Mononuclear cell (primary cell): ENCODE measurements around the gene SIKE1. TPM values are rescaled to one million over a fixed set of nuclear protein-coding genes. Genes with fewer than 3 reads are reported as not detected.
"Not testable (repeated sequence)": the region's sequence is repeated elsewhere in the genome, so short reads cannot be mapped to it uniquely, and the experiment has no call there.

Experiments
- H3K27me3 ChIP-seq: 2 replicates; pipeline ENCODE4 v1.6.0; 2011; ENCODE audit warnings: low read length, control low read depth; ENCODE audit not compliant: insufficient read depth
- H3K4me1 ChIP-seq: 2 replicates; pipeline ENCODE4 v1.5.1; 2011; ENCODE audit warnings: mild to moderate bottlenecking, low read length, control low read depth; ENCODE audit not compliant: insufficient read depth
- H3K4me3 ChIP-seq: 2 replicates; pipeline ENCODE4 v1.5.1; 2011; ENCODE audit warnings: mild to moderate bottlenecking, low read length, moderate library complexity
- H3K9me3 ChIP-seq: 2 replicates; pipeline ENCODE4 v1.5.1; 2011; ENCODE audit warnings: low read depth, mild to moderate bottlenecking, control low read depth, low read length
- total RNA-seq: library from RNA; depleted of rRNA; stranded (reverse); fragments of >200 nt; gene quantifications from one replicate; pipeline ENCODE4 v1.2.3, GENCODE V29; 2012

The SIKE1 gene
- 38.6 TPM for total RNA-seq

GRCh38 chr1:114780344-114781226 lies at the start of gene SIKE1:
TSS of gene SIKE1 (minus strand) at chr1:114780685. CDS start at chr1:114780607, 78 bp downstream.
- Histone ChIP-seq H3K4me1 (peaks cover 7% of the 10 kb centered on the region), H3K9me3 (no peaks in the 10 kb centered on the region), H3K4me3 (peak within 1 kb of the TSS; percentile 90), H3K27me3 (no peaks in the 10 kb centered on the region)

DNA sequence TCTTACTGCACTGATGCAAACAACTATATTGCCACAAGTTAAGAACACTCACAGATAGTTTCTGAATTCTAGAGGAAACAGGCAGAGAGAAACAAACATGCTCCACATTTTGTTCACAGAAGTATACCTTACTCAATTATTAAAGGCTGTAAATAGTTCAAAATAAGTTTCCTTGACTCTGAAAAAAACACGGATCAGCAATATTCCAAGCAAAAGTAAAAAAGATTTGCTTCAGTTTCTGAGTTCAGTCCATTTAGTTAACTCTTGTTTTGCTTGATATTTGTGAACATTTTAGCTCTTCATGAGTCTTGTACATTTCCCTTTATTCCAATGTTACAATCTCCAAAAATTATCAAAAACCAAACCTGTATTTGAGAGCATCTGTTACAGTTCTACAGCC lies 49.6 kb upstream of the SIKE1 start:
- H3K4me3 ChIP-seq, H3K4me1 ChIP-seq, H3K9me3 ChIP-seq, H3K27me3 ChIP-seq: not testable (repeated sequence)

DNA sequence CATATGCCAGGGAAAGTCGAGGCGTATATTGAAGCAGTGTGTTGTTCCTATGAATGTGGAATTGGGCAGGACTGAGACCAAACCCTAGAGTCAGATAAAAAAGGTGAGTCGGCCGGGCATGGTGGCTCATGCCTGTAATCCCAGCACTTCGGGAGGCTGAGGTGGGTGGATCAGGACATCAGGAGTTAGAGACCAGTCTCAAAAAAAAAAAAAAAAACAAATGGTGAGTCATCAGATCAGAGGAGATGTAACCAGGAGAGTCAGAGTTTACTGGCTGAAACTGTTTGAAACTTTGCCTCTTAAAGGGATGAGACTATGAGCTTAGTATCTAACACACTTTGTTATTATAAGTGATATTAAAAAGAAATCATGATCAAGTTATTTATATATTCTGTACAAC lies 47.8 kb upstream of the SIKE1 start:
- no peaks in the 10 kb centered on the region for H3K9me3 ChIP-seq
- H3K4me1 ChIP-seq, result no peaks in the 10 kb centered on the region
- H3K4me3 ChIP-seq, result no peak overlapping the region
- peaks cover 2% of the 10 kb centered on the region for H3K27me3 ChIP-seq

DNA sequence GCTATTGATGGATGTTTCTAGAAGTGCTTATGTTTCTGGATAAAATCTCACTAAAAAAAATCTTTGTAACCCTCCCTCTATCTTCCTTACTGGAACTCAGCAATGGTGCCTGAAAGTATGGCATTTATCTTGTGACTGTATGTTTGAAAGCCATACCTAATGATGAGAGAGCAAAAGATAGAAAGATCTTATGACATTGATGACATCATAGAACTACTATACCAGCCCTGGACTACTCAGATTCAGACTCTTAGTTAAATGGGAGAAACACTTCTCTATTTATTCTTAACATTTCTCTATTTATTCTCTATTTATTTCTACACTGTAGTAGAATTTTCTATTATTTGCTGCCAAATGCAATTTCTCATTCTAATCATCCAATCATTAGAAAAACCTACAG lies 41.5 kb upstream of the SIKE1 start:
- H3K27me3 ChIP-seq, result peaks cover 5% of the 10 kb centered on the region
- H3K4me3 ChIP-seq, result no peak overlapping the region
- peaks cover 8% of the 10 kb centered on the region for H3K9me3 ChIP-seq
- H3K4me1 ChIP-seq, result no peaks in the 10 kb centered on the region

DNA sequence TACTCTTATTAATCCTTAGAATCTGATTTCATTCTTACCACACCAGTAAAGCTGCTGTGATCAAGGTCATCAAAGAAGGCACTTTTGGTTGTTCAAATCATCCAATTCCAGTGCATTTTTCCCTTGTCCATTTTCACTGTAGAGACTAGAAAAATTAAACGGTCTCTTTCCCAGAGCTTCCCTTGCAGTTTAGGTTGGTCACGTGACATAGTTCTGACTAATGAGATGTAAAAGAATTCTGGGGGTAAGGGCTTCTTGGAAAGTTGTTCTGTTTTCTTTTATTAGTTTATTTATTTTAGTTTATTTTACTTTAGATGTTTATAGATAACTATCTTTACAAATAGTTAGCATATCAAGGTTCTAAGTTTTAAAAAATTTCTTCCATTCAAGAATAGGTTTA lies 39.9 kb upstream of the SIKE1 start:
- H3K9me3 ChIP-seq, result peaks cover 8% of the 10 kb centered on the region
- H3K4me1 ChIP-seq, result no peaks in the 10 kb centered on the region
- no peak overlapping the region for H3K4me3 ChIP-seq
- H3K27me3 ChIP-seq, result peaks cover 2% of the 10 kb centered on the region

- Histone ChIP-seq H3K27me3 (peaks cover 2% of the 10 kb centered on the region), H3K4me3 (no peak overlapping the region), H3K4me1 (no peaks in the 10 kb centered on the region), H3K9me3 (peaks cover 8% of the 10 kb centered on the region)
Measured at GRCh38 chr1:114819869-114820268, 39.4 kb upstream of the SIKE1 start.

- H3K9me3 ChIP-seq, H3K27me3 ChIP-seq, H3K4me1 ChIP-seq, H3K4me3 ChIP-seq: not testable (repeated sequence)
Measured at GRCh38 chr1:114804449-114804848, 24.0 kb upstream of the SIKE1 start.

DNA sequence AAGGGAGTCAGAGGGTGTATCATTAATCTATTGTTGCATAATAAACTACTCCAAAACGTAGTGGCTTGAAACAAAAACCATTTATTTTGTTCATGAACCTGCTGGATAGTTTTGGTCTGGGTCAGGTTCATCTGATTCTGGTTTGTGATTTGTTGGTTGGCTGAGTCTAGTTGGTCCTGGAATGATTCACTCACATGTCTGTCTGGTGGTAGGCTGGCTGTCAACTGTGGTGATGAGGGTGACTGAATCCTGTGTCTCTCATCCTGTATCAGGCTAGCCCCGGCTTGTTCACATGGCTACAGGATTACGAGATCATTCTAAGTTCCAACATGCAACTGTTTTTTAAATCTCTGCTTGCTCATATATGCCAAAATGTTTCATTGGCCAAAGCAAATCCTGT lies 22.5 kb upstream of the SIKE1 start:
- Histone ChIP-seq H3K4me1 (no peaks in the 10 kb centered on the region), H3K27me3 (no peaks in the 10 kb centered on the region), H3K4me3 (no peak overlapping the region), H3K9me3 (no peaks in the 10 kb centered on the region)

- Histone ChIP-seq H3K4me3 (no peak overlapping the region), H3K4me1 (no peaks in the 10 kb centered on the region), H3K27me3 (peaks cover 4% of the 10 kb centered on the region), H3K9me3 (no peaks in the 10 kb centered on the region)
Measured at GRCh38 chr1:114794038-114794437, 13.6 kb upstream of the SIKE1 start.

DNA sequence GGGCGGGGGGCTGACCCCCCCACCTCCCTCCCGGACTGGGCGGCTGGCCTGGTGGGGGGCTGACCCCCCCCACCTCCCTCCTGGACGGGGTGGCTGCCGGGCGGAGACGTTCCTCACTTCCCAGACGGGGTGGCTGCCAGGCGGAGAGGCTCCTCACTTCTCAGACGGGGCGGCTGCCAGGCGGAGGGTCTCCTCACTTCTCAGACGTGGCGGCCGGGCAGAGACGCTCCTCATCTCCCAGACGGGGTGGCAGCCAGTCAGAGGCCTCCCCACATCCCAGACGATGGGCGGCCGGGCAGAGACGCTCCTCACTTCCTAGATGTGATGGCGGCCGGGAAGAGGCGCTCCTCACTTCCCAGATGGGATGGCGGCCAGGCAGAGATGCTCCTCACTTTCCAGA lies 10.1 kb upstream of the SIKE1 start:
- H3K9me3 ChIP-seq, H3K27me3 ChIP-seq, H3K4me3 ChIP-seq, H3K4me1 ChIP-seq: not testable (repeated sequence)

- not testable (repeated sequence) for H3K9me3 ChIP-seq, H3K4me1 ChIP-seq, H3K27me3 ChIP-seq, H3K4me3 ChIP-seq
Measured at GRCh38 chr1:114786440-114786839, 6.0 kb upstream of the SIKE1 start.

- peaks cover 7% of the 10 kb centered on the region for H3K4me1 ChIP-seq
- H3K27me3 ChIP-seq, result peaks cover 3% of the 10 kb centered on the region
- H3K4me3 ChIP-seq, result no peak overlapping the region
- H3K9me3 ChIP-seq, result no peaks in the 10 kb centered on the region
Measured at GRCh38 chr1:114782476-114782875, 2.0 kb upstream of the SIKE1 start.

DNA sequence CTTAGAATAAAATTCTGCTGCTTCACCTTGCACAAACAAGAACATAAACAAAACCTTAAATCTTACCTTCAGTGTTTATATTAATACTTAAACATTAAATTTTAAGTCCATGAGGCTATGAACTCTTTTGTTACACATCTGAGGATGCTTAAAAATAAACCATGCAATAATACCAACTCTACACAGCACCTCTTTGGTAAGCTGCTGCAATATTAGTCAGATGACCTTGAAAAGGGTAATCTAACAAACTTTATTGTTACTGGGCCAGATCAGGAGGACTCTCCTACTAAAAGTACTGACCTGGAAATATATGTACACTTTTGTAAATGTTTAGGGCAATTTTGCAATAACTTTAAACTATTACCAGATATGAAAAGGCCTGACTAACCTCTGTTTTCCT lies 763 bp downstream of the SIKE1 start:
- Histone ChIP-seq H3K27me3 (no peaks in the 10 kb centered on the region), H3K9me3 (no peaks in the 10 kb centered on the region), H3K4me3 (peak overlapping the region; percentile 90), H3K4me1 (peaks cover 7% of the 10 kb centered on the region)

DNA sequence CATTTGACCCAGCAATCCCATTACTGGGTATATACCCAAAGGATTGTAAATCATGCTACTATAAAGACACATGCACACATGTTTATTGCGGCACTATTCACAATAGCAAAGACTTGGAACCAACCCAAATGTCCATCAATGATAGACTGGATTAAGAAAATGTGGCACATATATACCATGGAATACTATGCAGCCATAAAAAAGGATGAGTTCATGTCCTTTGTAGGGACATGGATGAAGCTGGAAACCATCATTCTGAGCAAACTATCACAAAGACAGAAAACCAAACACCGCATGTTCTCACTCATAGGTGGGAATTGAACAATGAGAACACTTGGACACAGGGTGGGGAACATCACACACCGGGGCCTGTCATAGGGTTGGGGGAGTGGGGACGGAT lies 3.8 kb downstream of the SIKE1 start:
- H3K4me1 ChIP-seq, H3K9me3 ChIP-seq: not testable (repeated sequence)

DNA sequence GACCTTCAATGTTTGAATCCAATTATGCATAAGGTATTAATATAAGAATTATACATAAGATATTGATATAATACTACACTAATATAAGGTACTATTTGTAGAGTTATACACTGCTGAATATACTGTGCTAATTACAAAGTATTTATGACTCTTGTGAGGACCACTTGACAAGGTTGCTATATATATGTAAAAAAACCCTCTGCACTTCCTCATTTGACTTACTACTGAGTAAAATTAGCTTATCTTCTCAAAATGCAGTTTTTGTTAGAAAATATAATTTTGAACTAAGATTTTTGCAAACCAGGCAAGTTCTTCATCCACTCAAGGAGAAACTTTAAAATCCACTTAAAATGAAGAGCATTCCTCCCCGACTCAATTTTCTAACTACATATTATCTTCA lies 8.5 kb downstream of the SIKE1 start:
- no peaks in the 10 kb centered on the region for H3K27me3 ChIP-seq
- H3K4me1 ChIP-seq, result no peaks in the 10 kb centered on the region
- no peak overlapping the region for H3K4me3 ChIP-seq
- H3K9me3 ChIP-seq, result no peaks in the 10 kb centered on the region

More for the DNA sequence above, 3.8 kb downstream of the SIKE1 start:
- not testable (repeated sequence) for H3K4me3 ChIP-seq, H3K27me3 ChIP-seq

- Histone ChIP-seq H3K27me3 (no peaks in the 10 kb centered on the region), H3K4me3 (no peak overlapping the region), H3K4me1 (no peaks in the 10 kb centered on the region), H3K9me3 (no peaks in the 10 kb centered on the region)
Measured at GRCh38 chr1:114770989-114771388, 9.5 kb downstream of the SIKE1 start.
